Right ventricle myocardium superior (tissue), 1 donor: ENCODE measurements around the gene ARPP21. TPM values are rescaled to one million over a fixed set of nuclear protein-coding genes. Genes with fewer than 3 reads are reported as not detected.

Source experiments
- ATAC-seq: fragments of 200-7000 bp; cut with Tn5 transposase; one replicate; pipeline ENCODE4 v1.9.1; 2020; ENCODE audit warnings: mild to moderate bottlenecking; ENCODE audit not compliant: poor library complexity
- DNase-seq: peaks from one replicate; pipeline ENCODE4 v3.0.0-alpha.2; 2020
- intact Hi-C: fragments of 100-400 bp; cut with DNase I; formaldehyde crosslinking; loops from one replicate; pipeline ENCODE4 v1.11.2; 2022
- total RNA-seq: library from RNA; stranded (reverse); fragmentation: NEBNext Ultra II Directional; extraction: Animal tissue kit (Norgen Biotek cat#: 25700); gene quantifications from one replicate; pipeline ENCODE4 v1.2.1, GENCODE V29; 2021
- donor health status: DM: no; HTN: yes; CAD: no; lungs with severe emphysema.

The ARPP21 gene
- total RNA-seq, 1 donor from 2014 or later: not detected

- DNase-seq: no peak
- no peak for ATAC-seq
- intact Hi-C loops: no loop called here
Observed at GRCh38 chr3:35751207-35751606, 111.9 kb downstream of the ARPP21 start.

GRCh38 chr3:35757991-35758757 lies 118.8 kb downstream of the ARPP21 start:
- intact Hi-C loops: no loop called here
- no peak for DNase-seq
- ATAC-seq: no peak

DNA sequence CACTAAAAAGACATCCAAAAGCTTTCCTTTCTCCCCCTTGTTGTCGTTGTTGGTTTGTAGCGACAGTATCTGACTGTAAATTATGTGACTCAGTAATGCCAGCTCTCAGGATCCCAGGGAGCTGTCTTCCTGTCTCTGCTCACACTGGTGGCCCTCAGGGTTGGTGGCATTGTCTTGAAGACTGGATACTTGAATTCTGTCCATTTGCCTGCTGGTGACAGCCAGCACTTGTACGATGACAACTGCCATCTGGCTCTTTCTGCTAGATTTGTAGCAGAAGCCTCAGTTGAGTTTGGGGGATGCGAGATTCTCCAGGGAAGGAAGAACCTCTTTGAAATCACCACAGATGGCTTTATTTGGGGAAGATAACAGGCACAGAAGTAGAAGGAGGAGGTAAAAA lies 120.8 kb downstream of the ARPP21 start:
- intact Hi-C loops: no loop called here
- ATAC-seq: no peak
- DNase-seq: no peak

- intact Hi-C loops: no loop called here
- ATAC-seq (no peak), DNase-seq (no peak)
Observed at GRCh38 chr3:35761311-35761710, 122.0 kb downstream of the ARPP21 start.

DNA sequence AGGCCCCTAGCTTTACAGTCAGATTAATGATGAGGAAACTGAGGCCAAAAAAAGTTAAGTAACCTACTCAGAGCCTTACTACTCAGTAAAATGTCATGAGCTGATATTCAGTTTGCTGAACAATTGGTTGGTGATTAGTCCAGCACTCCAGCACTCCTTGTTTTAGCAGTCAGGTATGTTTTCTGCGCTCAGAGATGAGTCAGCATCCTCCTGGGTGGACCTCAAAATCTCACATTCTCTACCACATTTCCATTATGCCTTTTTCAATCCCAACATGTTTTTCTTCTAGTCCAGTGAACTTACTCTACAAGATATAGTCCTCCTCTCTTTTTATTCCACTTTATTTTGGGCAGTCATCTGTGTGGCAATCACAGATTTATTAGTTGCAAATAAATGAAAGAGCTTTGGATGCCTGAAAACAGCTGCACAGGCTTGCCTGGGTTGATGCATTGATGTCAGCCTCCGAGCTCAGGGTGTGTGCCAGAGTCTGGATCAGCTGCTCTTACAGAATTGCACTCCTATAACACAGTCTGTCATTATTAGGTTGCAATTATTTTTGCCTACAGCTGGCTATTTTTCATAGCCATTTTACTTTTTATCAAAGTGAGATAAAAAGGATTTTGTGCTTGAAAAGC lies 133.2 kb downstream of the ARPP21 start:
- DNase-seq (no peak), ATAC-seq (no peak)
- intact Hi-C loops: no loop called here

- intact Hi-C loops: no loop called here
- ATAC-seq (no peak), DNase-seq (no peak)
Observed at GRCh38 chr3:35773417-35773816, 134.1 kb downstream of the ARPP21 start.

GRCh38 chr3:35776346-35776745 lies 137.0 kb downstream of the ARPP21 start:
- DNase-seq: no peak
- intact Hi-C loops: no loop called here
- no peak for ATAC-seq

- intact Hi-C loops: no loop called here
- no peak for ATAC-seq
Observed at GRCh38 chr3:35777065-35777464, 137.7 kb downstream of the ARPP21 start.

GRCh38 chr3:35777563-35778554 lies 138.5 kb downstream of the ARPP21 start:
- DNase-seq: no peak
- intact Hi-C loops: no loop called here
- ATAC-seq: no peak

More at GRCh38 chr3:35777065-35777464, 137.7 kb downstream of the ARPP21 start:
- DNase-seq: no peak

DNA sequence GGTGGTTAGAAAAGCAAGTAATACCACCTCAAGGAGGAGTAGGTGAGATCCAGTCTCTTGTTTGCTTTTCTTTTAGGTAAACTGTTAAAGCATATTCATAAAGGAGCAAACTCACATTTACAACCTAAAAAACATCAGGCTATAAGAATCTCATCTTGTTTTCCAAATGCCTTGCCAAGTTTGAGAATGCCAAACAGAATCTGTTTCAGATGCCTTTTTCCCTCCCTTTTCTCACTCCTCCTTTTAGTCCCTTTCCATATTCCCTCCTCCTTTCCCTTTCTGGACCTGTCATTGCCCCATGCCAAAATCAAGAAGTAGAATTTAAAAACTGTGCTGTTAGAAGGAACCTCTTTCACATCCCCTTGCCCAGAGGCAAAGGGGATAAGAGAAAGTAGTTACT lies 140.3 kb downstream of the ARPP21 start:
- ATAC-seq: no peak
- intact Hi-C loops: no loop called here
- no peak for DNase-seq

- intact Hi-C loops: no loop called here
- DNase-seq: no peak
- no peak for ATAC-seq
Observed at GRCh38 chr3:35780800-35781199, 141.5 kb downstream of the ARPP21 start.

DNA sequence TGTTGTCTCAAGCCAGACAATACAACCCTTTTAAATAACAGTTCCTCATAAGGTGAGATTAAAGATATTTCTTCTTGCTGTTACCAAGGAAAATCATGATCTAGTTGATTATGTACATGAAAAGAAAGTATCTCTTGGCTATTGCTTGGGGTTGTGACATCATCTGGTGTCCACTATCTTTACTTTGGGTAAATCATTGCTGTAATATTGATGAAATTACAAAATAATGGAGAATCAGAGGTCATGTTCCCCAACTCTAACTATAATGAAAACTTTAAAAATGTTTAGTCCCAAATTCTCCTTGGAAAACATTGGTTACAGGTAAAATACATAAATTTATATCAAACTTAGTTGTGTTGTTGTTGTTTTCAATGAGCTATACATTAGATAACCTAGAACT lies 142.2 kb downstream of the ARPP21 start:
- ATAC-seq: no peak
- DNase-seq: no peak
- intact Hi-C loops: no loop called here

DNA sequence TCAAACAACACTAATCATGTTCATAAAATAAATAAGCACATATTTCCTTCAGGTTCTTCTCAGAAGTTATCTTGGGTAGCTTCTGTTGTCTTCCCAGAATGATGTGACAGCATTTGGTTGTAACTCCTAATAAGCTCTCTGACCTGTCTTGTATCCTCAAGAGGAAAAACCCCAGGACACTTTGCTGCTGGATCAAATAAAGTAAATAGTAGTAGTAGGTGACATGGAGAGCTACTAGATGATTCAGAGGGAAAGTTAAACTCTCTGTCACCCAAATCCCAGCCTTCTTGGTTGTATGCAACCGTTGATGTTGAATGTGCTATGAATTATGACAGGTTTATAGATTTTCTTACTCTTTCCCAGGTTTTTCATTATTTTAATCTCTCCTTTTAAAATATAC lies 143.0 kb downstream of the ARPP21 start:
- no peak for ATAC-seq
- intact Hi-C loops: no loop called here

GRCh38 chr3:35784169-35784568 lies 144.8 kb downstream of the ARPP21 start:
- intact Hi-C loops: no loop called here
- no peak for DNase-seq
- no peak for ATAC-seq

More for the DNA sequence above, 143.0 kb downstream of the ARPP21 start:
- no peak for DNase-seq

DNA sequence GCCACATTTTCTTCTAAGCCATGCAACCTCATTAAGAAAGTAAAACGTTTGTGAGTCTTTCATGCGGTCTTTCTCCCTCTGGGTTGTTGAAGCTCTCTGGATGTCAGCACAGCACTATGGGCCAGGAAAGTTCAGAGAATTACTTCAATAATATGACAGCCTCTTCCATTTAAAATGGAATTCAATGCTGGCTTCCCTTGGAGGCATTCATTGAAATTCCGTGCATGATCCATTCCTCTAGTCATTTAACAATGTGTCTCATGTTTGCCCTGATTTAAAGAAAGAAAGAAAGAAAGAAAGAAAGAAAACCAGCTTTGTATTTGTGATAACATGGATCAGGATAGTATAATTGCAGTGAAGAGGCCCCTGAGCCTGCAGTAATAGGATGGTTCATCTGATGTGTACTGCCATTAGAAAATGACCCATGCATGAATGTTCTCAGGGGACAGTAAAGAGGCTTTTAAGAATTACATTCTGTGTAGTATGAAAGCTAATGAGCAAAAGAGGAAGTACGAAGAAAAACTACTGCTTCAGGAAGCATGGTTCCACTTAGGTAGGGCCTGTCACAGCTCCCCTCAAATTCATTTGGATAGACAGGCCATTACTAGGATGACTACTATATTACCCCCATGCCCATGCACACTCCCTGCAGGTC lies 146.0 kb downstream of the ARPP21 start:
- ATAC-seq (no peak), DNase-seq (no peak)
- intact Hi-C loops: no loop called here

DNA sequence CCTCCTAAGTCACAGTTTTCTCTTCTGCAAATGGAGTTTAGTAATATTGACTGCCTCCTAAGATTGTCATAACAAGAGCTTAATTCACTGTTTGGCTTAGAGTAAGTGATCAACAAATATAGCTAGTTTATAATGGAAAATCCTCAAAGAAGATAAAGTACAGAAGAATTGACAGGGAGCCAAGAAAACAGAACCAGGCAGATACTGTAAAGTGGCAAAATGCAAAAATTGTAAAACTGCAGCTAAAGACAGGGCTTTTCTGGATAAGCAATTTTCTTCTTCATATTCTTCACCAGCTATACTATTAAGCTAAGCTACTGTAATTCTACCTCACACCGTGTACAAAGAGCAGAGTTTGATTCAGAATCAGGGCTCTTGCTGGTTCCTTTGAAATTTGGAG lies 148.6 kb downstream of the ARPP21 start:
- DNase-seq (no peak), ATAC-seq (no peak)
- intact Hi-C loops: no loop called here

GRCh38 chr3:35789042-35789831 lies 149.9 kb downstream of the ARPP21 start:
- DNase-seq (no peak), ATAC-seq (peak; percentile 39)
- intact Hi-C loops: no loop called here

DNA sequence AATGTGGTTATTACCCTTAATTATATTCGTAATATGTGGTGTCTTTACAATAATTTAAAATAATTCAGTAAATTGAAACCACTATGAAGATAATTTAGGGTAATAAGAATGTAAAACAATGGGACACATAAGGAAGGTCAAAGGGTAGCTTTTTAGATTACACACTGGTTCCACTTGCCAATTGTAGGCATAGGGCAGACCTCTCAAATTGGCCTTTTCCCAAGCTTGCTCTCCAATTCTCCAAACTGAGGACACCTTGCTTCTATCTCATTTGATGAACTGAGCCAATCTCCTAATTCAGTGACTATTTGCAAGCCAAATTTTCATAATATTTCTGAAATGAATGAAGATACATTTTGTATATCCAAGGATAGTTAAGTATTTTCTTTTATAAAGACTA lies 151.4 kb downstream of the ARPP21 start:
- DNase-seq (no peak), ATAC-seq (no peak)
- intact Hi-C loops: no loop called here
